ENCODE results near the gene PDLIM1. TPM values are rescaled to one million over a fixed set of nuclear protein-coding genes. Genes with fewer than 3 reads are reported as not detected.

The PDLIM1 gene
- total and polyA plus RNA-seq, 10 of the 15 experiments (the other 5 are each of a cell fraction or from before 2014, with no cell fraction given), result 95.7 to 714 (median 309) TPM

GRCh38 chr10:95221124-95221523, 69.7 kb downstream of the PDLIM1 start:
- SMC1A ChIA-PET (ENCODE audit: uncharacterized antibody, unreplicated experiment), result no interaction called here
- Histone ChIP-seq H3K36me3 (ENCODE audit: control insufficient read depth in 2 of 2, insufficient read depth in 2 of 2, low read length in 1 of 2) (no peaks in the 10 kb centered on the region), H3K27me3 (replicated peaks in 1 of 2; ENCODE audit: control insufficient read depth in 2 of 2, insufficient read depth in 2 of 2, low read length in 1 of 2) (no peaks in the 10 kb centered on the region), H2AFZ (ENCODE audit: control insufficient read depth, low read depth, low read length) (no peak overlapping the region), H3K4me3 (no peak overlapping the region), H3K27ac (ENCODE audit: control insufficient read depth, insufficient read depth) (no peak overlapping the region), H3K9ac (ENCODE audit: control insufficient read depth, insufficient read depth, low read length) (no peak overlapping the region), H3K4me1 (ENCODE audit: control insufficient read depth, insufficient read depth, low read length) (no peaks in the 10 kb centered on the region), H3K79me2 (ENCODE audit: control insufficient read depth, insufficient read depth, low read length) (no peaks in the 10 kb centered on the region), H3K4me2 (ENCODE audit: control insufficient read depth, insufficient read depth) (no peak overlapping the region), H3K9me3 (replicated peaks; ENCODE audit: control insufficient read depth, insufficient read depth, low read length) (no peaks in the 10 kb centered on the region; the same call in 2 of the 3 replicates), H4K20me1 (ENCODE audit: control insufficient read depth, insufficient read depth) (no peaks in the 10 kb centered on the region)
- 74% methylated on average over 5 of the region's 5 CpGs for WGBS (ENCODE audit: insufficient coverage, insufficient replicate concordance, low lambda C conversion rate, missing lambda C conversion rate)
- DNase-seq (ENCODE audit: low read depth, low spot score) (no peak), FAIRE-seq (no peak), ATAC-seq (no peak)
- in situ Hi-C loops (cut with MboI) (no loop called here), intact Hi-C loops (cut with micrococcal nuclease; ENCODE audit: unreplicated experiment) (no loop called here)
- POLR2A ChIA-PET, result no interaction called here
- CTCF ChIA-PET, result no interaction called here
- TF ChIP-seq POLR2AphosphoS5 (IDR thresholded peaks at IDR 0.05; ENCODE audit: low read length), result no peak
- no peak for TF ChIP-seq HDAC2 (IDR thresholded peaks at IDR 0.05)
- TF ChIP-seq TBL1XR1 (IDR thresholded peaks at IDR 0.05; ENCODE audit: low read depth, low read length), result no peak
- no peak for TF ChIP-seq FOS (IDR thresholded peaks at IDR 0.05; ENCODE audit: borderline replicate concordance, extremely low read depth, insufficient read length)
- TF ChIP-seq WRNIP1 (IDR thresholded peaks at IDR 0.05; ENCODE audit: borderline replicate concordance, low read depth, low read length), result no peak
- no peak for TF ChIP-seq ATF2 (IDR thresholded peaks at IDR 0.05; ENCODE audit: low read length)
- TF ChIP-seq SP1 (IDR thresholded peaks at IDR 0.05; ENCODE audit: low read depth, low read length), result no peak
- TF ChIP-seq NFIC (IDR thresholded peaks at IDR 0.05; ENCODE audit: low read depth, low read length), result no peak
- TF ChIP-seq ATF3 (IDR thresholded peaks at IDR 0.05; ENCODE audit: borderline replicate concordance, extremely low read depth, low read depth, low read length), result no peak
- TF ChIP-seq BHLHE40 (IDR thresholded peaks at IDR 0.05; ENCODE audit: borderline replicate concordance in 1 of 2, low read depth in 2 of 2, low read length in 1 of 2), result no peak
- TF ChIP-seq ATF7 (IDR thresholded peaks at IDR 0.05; ENCODE audit: low read depth), result no peak
- TF ChIP-seq TCF3 (IDR thresholded peaks at IDR 0.05; ENCODE audit: borderline replicate concordance, insufficient read depth, low read depth, low read length), result no peak
- no peak for TF ChIP-seq NKRF (conservative IDR thresholded peaks at IDR 0.05)
- TF ChIP-seq SMC3 (IDR thresholded peaks at IDR 0.05; ENCODE audit: borderline replicate concordance, low read length), result no peak
- TF ChIP-seq RUNX3 (IDR thresholded peaks at IDR 0.05; ENCODE audit: low read length), result no peak
- RAD21 ChIA-PET (ENCODE audit: unreplicated experiment), result no interaction called here
- no TSS peak for BruUV-seq (replicated peaks)

All from GM12878 (cell line).